Measurements from ENCODE around the gene EREG. TPM values are rescaled to one million over a fixed set of nuclear protein-coding genes. Genes with fewer than 3 reads are reported as not detected.

Gene EREG, protein sequence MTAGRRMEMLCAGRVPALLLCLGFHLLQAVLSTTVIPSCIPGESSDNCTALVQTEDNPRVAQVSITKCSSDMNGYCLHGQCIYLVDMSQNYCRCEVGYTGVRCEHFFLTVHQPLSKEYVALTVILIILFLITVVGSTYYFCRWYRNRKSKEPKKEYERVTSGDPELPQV
- total RNA-seq (2021), result 0.46 and 0.58 TPM in 2 replicates
- Bru-seq, nascent RNA, result percentile 66 among the genes with signal in this experiment
- BruChase-seq, experiment 1, labeled RNA remaining after a 2-hour chase, result percentile 66 among the genes with signal in this experiment
- percentile 71 among the genes with signal in this experiment for BruChase-seq, experiment 2, labeled RNA remaining after a 6-hour chase
- long read RNA-seq, full-length matches to known transcripts, result 2 of 2 reads
- long read RNA-seq, partial matches to known transcripts, result 0 of 2 reads
- long read RNA-seq, other reads (novel, unspliced or antisense), result 0 of 2 reads

DNA sequence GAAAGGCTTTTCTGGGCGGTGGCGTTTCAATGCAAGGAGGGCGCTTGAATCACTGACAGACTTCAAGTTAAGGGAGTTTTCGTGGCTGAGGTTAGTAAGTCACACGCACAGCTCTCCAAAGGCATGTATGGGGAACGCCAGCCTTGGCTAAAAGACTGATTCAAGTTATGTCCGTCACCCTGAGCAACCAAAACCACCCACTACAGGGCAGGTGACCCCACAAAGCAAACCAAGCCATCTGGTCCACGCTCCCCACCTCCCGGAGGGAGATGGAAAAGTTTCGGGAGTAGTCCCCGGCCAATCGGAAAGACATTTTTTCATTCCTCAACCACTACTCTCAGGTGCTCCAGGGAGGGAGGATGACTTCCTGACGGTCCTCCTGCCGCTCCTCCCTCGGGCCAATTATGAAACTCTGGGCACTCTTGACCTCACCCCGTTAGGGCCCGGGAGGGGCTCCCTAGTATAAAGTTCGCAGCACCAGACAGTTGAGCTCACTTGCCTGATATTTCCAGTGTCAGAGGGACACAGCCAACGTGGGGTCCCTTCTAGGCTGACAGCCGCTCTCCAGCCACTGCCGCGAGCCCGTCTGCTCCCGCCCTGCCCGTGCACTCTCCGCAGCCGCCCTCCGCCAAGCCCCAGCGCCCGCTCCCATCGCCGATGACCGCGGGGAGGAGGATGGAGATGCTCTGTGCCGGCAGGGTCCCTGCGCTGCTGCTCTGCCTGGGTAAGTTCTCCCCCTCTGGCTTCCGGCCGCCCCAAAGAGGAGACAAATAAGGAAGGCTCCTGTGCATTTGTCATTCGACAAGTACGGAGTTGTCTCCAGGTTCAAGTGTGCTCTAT lies at the start of gene EREG:
TSS of gene EREG (plus strand) at position 494 of the 840 bp plus-strand sequence. CDS start at position 658, 164 bp downstream.
- peaks cover 49% of the 10 kb centered on the region for H3K79me2 ChIP-seq (ENCODE audit: low read depth)
- no peaks in the 10 kb centered on the region for H3K27me3 ChIP-seq (ENCODE audit: insufficient read depth, low read depth)
- no peak for TF ChIP-seq EZH2 (IDR thresholded peaks at IDR 0.05; ENCODE audit: low read depth)
- TF ChIP-seq, protein P1, sequence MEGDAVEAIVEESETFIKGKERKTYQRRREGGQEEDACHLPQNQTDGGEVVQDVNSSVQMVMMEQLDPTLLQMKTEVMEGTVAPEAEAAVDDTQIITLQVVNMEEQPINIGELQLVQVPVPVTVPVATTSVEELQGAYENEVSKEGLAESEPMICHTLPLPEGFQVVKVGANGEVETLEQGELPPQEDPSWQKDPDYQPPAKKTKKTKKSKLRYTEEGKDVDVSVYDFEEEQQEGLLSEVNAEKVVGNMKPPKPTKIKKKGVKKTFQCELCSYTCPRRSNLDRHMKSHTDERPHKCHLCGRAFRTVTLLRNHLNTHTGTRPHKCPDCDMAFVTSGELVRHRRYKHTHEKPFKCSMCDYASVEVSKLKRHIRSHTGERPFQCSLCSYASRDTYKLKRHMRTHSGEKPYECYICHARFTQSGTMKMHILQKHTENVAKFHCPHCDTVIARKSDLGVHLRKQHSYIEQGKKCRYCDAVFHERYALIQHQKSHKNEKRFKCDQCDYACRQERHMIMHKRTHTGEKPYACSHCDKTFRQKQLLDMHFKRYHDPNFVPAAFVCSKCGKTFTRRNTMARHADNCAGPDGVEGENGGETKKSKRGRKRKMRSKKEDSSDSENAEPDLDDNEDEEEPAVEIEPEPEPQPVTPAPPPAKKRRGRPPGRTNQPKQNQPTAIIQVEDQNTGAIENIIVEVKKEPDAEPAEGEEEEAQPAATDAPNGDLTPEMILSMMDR (conservative IDR thresholded peaks at IDR 0.05), result no peak
- no peaks in the 10 kb centered on the region for H3K36me3 ChIP-seq (ENCODE audit: low read depth)
- no TSS peak for BruUV-seq (replicated peaks)
- no peaks in the 10 kb centered on the region for H4K20me1 ChIP-seq (ENCODE audit: insufficient read depth)
- H3K9me2 ChIP-seq (ENCODE audit: insufficient read depth), result no peaks in the 10 kb centered on the region
- H3K4me3 ChIP-seq, result peak within 1 kb of the TSS; percentile 71
- peak in 1 of 2 experiments; percentile 67 for DNase-seq
- peak within 1 kb of the TSS; percentile 82 for H3K4me2 ChIP-seq
- peak within 1 kb of the TSS; percentile 83 for H2AFZ ChIP-seq
- H3F3A ChIP-seq (ENCODE audit: insufficient read depth, low read depth), result no peaks in the 10 kb centered on the region
- POLR2A ChIA-PET (ENCODE audit: unreplicated experiment), result no interaction called here
- CTCF ChIA-PET, result interaction anchor here (0.6 kb wide), 1 partner anchor 10 kb away, joined by 5 read pairs; no protein-coding TSS in a partner anchor
- peak within 1 kb of the TSS; percentile 72 for H3K27ac ChIP-seq
- intact Hi-C loops (cut with micrococcal nuclease; ENCODE audit: unreplicated experiment), result no loop called here
- peaks cover 31% of the 10 kb centered on the region for H3K4me1 ChIP-seq (replicated peaks; ENCODE audit: insufficient read depth)
- no peaks in the 10 kb centered on the region for H3K9me3 ChIP-seq (ENCODE audit: insufficient read depth, low read depth)

DNA sequence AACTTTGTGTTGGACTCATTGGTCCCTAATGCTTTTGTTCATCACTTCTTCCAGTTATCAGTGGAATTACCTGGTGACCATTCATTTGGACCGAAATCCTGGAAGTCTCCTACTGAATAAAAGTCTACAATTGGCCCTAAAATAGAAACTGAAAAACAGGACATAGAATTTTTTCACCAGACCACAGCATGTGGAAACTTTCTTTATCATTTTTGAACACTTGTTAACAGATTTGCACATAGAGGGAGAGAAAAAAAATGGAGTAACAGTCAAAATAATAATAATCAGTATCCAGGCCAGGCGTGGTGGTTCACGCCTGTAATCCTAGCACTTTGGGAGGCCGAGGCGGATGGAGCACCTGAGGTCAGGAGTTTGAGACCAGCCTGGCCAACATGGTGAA lies 49.6 kb upstream of the EREG start:
- Histone ChIP-seq H3K36me3 (ENCODE audit: low read depth) (no peaks in the 10 kb centered on the region), H3K27ac (no peak overlapping the region), H3K9me2 (ENCODE audit: insufficient read depth) (no peaks in the 10 kb centered on the region), H3K4me1 (replicated peaks; ENCODE audit: insufficient read depth) (0 out of 2 replicates have a peak, but pooled peaks cover 5% of the 10 kb centered on the region), H3K27me3 (ENCODE audit: insufficient read depth, low read depth) (no peaks in the 10 kb centered on the region), H3F3A (ENCODE audit: insufficient read depth, low read depth) (no peaks in the 10 kb centered on the region), H3K4me3 (no peak overlapping the region), H4K20me1 (ENCODE audit: insufficient read depth) (no peaks in the 10 kb centered on the region), H3K79me2 (ENCODE audit: low read depth) (no peaks in the 10 kb centered on the region), H2AFZ (no peak overlapping the region), H3K4me2 (no peak overlapping the region), H3K9me3 (ENCODE audit: insufficient read depth, low read depth) (no peaks in the 10 kb centered on the region)
- no peak for DNase-seq
- TF ChIP-seq, protein P1 (conservative IDR thresholded peaks at IDR 0.05), result no peak
- no peak for TF ChIP-seq EZH2 (IDR thresholded peaks at IDR 0.05; ENCODE audit: low read depth)
- ChIA-PET POLR2A (ENCODE audit: unreplicated experiment) (no interaction called here), CTCF (no interaction called here)
- intact Hi-C loops (cut with micrococcal nuclease; ENCODE audit: unreplicated experiment), result no loop called here
- no TSS peak for BruUV-seq (replicated peaks)

DNA sequence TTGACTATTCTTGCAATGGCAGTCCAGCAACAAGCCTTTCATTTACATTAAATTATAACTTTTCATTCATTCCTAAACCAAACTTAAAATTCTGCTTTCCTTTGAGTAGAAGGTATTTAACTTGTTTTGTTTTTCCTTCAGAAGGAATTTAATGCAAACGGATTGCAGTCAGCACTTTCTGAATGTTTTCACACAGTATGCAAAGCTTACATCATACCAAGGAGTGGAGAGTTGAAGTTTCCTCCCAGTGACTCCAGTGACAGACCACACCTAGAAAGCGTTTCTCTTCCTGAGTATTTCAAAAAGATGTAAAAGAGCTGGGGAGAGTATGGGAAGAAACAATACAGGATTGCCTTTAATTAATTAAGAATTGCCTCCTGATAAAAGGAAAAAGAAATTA lies 48.5 kb upstream of the EREG start:
- Histone ChIP-seq H3K4me1 (replicated peaks; ENCODE audit: insufficient read depth) (peaks cover 12% of the 10 kb centered on the region), H3K4me2 (no peak overlapping the region), H3K9me3 (ENCODE audit: insufficient read depth, low read depth) (no peaks in the 10 kb centered on the region), H3K27ac (no peak overlapping the region), H2AFZ (no peak overlapping the region), H3K36me3 (ENCODE audit: low read depth) (no peaks in the 10 kb centered on the region), H3K4me3 (no peak overlapping the region), H3K79me2 (ENCODE audit: low read depth) (no peaks in the 10 kb centered on the region), H3K27me3 (ENCODE audit: insufficient read depth, low read depth) (no peaks in the 10 kb centered on the region), H4K20me1 (ENCODE audit: insufficient read depth) (no peaks in the 10 kb centered on the region), H3K9me2 (ENCODE audit: insufficient read depth) (no peaks in the 10 kb centered on the region), H3F3A (ENCODE audit: insufficient read depth, low read depth) (no peaks in the 10 kb centered on the region)
- POLR2A ChIA-PET (ENCODE audit: unreplicated experiment), result no interaction called here
- intact Hi-C loops (cut with micrococcal nuclease; ENCODE audit: unreplicated experiment), result loop anchor here (1.0 kb wide), 1 partner anchor 359 kb away; no protein-coding TSS in a partner anchor
- no peak for TF ChIP-seq EZH2 (IDR thresholded peaks at IDR 0.05; ENCODE audit: low read depth)
- BruUV-seq (replicated peaks), result no TSS peak
- CTCF ChIA-PET, result no interaction called here
- no peak for DNase-seq

Data from PC-9 (cell line).